GM21360 (cell line): ENCODE data around the gene GNAT1.
"Not testable (repeated sequence)": the region's sequence is repeated elsewhere in the genome, so short reads cannot be mapped to it uniquely, and the experiment has no call there.

Experiments
- ATAC-seq: cut with Tn5 transposase; IDR thresholded peaks from one replicate; pipeline ENCODE4 v1.9.1; 2021; ENCODE audit warnings: mild to moderate bottlenecking, moderate library complexity; ENCODE audit not compliant: unreplicated experiment

GNAT1 gene

DNA sequence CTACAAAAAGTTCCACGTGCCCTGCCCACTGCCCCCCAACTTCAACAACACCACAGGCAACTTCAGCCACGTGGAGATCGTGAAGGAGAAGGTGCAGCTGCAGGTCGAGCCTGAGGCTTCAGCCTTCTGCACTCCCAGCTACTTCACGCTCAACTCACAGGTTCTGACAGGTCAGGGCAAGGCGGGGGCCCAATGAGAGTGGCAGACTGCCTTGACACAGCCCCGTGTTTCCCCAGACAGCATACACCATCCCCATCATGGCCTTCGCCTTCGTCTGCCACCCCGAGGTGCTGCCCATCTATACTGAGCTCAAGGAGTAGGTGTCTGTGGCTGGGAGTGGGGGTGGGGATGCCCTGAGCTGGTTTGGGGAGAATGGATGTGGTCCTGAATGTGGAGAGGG is 26.3 kb downstream of the GNAT1 start:
- ATAC-seq = no peak

DNA sequence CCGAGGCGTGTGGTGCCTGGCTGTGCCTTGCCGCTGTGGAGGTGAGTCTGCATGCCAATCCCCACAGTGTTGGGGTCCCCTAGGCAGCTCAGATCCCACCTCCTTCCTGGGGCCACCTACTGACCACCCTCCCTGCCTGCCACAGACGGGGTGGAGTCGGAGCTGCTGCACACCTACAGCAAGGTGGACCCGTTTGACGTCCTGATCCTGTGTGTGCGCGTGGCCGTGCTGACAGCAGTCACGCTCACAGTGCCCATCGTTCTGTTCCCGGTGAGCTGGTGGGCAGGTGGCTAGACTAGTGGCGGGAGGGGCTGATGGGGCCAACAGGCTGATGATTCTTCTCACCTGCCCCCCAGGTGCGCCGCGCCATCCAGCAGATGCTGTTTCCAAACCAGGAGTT is 27.0 kb downstream of the GNAT1 start:
- ATAC-seq = no peak

DNA sequence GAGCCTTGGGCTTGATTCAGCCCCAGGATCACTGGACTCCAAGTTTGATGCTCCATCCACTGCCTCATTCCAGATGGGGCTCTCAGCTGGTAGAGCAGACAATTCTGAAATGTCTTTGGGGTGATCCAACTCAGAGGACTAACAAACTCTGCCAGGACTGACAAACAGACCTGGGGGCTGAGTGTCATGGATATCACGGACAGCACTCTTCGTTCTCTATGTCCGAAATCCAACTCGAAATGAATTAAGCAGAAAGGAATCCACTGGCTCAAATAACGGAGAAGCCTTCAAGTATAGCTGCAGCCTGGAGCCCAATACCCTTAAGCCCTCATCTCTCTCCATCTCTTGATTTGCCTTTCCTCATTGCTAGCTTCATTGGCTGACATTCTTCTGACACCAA is 27.9 kb downstream of the GNAT1 start:
- ATAC-seq = no peak

DNA sequence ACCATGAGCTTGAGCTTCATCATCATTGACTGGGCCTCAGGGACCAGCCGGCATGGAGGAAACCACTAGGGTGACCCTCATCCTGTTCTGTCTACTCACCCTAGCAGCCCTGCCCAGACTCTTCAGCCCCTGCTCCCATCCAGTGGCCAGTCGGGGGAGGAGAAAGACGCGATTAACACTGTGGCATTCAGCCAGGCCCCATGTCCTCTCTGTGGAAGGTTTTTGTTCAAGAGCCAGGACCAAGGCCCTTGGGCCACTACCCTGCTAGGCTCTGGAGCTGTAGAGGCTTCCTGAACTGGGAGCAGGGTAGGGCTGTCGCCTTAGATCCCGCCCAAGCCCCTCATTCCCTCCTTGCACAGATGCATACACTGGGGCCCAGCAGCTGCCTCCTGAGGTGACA is 28.7 kb downstream of the GNAT1 start:
- ATAC-seq = no peak

DNA sequence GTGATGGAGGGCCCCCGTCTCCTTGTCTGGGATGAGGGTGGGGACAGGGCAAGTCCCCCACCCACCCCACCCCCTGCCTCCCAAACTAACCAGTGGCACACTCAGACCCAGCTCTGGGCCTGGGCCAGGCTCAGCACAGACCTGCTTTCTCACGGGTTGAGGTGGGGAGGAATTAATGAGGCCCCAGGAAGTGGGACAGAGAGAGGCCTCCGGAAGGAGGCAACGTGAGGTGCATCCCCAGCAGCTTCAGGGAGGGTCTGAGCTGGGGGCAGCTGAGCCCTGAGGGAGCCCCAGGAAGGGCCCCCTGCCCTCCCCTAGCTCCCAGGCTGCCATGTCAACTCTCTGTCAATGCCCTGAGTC is 29.6 kb downstream of the GNAT1 start:
- ATAC-seq = no peak

DNA sequence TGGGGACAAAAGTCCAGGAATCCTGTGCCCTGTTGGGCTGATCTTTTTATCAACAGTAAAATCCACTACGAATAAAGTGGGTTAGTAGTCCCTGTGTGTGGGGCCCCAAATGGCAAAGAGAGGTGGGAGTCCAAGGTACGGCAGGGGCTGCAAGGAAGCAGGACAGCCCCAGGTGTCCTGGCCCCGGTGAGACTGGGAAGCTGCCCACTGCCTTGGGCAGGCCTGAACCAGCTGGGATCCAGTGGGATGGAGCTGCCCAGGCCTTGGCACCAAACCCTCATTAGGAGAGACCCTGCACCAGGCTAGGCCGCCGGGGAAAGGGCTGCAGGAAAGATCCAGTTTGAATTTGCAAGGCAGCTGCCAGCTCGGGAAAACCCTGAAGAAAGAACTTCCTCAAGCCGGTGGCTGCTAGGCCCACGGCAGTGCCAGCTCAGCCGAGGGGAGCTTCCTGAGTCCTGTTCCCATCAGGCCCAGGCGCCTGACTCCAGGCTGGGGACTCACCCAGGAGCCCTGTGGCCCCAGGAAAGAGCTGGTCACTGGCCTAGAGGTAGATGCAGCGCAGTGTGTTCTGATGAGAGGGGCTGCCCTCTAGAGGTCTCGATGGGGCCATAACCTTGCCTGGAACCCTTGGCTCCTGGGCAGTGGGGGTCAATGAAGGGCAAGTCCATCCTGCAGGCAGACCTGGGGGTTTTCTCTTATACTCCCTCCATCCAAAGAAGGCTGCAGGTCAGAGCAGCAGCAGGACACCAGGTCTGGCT is 30.2 kb downstream of the GNAT1 start:
- ATAC-seq = no peak

DNA sequence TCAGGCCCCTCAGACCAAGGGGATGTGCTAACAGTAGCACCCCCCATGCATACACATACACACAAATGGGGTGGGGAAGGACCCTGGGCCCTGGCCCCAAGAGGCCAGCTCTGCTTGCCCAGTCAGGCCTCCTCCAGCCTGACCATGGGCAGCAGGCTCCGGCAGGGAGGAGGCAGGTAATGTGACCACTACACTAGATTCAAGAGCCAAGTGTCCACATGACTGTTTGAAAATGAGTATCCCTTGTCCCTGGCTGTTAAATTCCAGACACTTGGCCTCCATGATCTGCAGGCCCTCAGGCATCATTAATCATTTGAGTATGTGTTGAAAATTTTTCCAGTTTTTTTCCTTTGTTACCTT is 30.7 kb downstream of the GNAT1 start:
- ATAC-seq = no peak

DNA sequence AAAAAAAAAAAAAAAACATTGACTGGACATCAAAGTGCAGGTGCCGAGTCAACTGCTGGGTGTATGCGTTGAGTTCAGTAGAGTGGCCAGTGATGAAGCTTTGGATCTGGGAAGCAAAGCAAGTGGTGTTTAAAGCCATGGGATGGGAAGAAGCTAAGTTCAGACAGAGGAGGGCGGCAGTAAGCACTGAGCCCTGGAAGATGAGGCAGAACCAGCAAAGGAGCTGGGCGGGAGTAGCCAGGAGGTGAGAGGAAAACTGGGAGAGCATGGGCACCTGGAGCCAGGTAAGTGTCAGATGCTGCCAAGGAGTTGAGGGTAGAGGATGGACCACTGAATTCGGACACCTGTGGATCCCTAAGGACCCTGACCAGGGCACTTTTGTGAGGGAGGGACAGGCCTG is 33.2 kb downstream of the GNAT1 start:
- no peak for ATAC-seq

DNA sequence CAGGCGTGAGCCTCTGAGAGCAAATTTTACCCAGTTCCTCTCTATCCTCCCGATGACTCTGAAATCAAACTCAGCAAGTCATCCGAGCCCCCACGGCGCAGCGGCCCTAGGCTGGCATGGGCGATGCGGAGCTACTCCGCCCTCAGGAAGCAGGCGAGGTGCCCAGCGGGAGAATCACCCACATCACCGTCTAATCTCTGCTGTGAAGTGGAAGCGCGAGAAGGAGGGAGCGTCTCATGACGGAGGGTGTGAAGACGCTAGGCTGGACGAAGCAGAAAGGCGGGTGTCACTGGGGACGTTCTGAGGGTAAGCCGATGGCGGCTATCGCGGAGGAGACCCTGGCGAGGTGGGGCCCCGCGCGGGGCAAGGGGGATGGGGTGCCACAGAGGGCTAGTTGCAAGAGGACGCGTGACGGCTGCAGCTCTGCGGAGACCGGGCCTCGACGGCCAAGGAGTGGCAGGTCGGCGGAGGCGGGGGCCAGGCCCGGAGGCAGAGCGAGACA is 35.5 kb downstream of the GNAT1 start:
- ATAC-seq = no peak

DNA sequence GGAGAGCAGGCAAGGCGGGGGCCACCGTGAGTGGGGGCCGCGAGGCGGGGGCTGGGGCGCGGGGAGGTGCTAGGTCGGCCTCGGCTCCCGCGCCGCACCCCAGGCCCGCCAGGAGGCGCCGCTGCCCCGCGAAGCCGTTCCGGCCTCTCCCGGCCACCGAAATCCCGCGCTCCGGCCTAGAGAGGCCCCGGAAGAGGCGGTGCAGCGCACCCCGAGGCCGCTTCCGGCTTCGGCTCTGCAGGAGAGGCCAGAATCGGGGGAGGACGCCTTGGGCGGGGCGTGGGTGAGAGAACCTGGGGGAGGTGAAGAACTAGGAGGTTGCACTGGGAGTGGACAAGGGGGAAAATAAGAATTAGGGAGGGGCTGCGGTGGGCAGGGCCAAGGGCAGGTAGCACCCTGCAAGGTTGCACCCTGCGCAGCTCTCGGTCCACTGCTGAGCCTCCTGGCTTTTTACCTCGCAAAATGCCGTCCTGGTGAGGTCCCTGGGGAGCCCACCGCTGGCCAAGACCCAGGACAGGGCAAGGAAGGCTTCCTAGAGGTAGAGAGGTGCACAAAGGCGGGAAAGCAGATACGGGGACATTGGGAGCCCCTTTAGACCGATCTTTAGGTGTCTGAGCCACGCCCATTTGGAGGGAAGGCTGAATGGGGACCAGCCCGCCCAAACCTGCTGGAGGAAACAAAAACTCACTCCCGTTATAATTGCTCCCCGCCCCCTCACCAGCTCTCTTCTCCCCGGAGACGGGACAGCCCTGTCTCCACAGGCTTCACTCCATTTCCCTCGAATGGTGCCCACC is 36.2 kb downstream of the GNAT1 start:
- peak; percentile 88 for ATAC-seq

DNA sequence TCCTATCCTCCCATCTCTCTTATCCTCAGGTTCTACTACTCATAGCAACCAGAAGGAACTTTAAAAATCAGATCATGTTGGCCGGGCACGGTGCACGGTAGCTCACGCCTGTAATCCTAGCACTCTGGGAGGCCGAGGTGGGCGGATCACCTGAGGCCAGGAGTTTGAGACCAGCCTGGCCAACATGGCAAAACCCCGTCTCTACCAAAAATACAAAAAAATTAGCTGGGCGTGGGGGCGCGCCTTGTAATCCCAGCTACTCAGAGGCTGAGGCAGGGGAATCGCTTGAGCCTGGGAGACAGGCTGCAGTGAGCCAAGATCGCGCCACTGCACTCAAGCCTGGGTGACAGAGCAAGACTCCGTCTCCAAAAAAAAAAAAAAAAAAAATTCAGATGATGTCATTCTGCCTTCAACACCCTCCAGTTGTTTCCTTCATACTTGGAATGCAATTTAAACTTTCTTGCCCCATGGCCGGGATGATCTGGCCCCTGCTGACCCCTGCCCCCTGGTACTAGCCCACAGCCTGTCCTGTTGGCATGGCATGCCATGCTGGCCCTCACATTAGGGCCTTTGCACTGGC is 36.9 kb downstream of the GNAT1 start:
- not testable (repeated sequence) for ATAC-seq

DNA sequence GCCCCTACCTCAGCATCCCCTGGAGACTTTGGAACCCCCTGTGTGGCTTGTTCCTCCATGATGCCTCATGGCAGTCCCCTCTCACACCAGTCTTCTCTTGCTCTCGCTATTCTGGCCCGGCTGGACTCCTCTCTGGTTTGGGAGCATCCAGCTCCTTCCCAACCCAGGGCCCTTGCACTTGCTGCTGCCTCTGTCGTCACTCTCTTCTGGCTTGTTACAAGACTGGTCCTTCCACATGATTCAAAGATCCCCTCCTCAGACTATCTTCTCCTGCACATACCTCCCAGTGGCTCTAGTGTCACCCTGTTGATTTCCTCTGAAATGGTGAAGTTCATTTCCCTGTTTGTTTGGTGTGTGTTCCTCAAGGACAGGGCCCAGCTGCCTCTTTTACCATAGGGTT is 38.1 kb downstream of the GNAT1 start:
- no peak for ATAC-seq

DNA sequence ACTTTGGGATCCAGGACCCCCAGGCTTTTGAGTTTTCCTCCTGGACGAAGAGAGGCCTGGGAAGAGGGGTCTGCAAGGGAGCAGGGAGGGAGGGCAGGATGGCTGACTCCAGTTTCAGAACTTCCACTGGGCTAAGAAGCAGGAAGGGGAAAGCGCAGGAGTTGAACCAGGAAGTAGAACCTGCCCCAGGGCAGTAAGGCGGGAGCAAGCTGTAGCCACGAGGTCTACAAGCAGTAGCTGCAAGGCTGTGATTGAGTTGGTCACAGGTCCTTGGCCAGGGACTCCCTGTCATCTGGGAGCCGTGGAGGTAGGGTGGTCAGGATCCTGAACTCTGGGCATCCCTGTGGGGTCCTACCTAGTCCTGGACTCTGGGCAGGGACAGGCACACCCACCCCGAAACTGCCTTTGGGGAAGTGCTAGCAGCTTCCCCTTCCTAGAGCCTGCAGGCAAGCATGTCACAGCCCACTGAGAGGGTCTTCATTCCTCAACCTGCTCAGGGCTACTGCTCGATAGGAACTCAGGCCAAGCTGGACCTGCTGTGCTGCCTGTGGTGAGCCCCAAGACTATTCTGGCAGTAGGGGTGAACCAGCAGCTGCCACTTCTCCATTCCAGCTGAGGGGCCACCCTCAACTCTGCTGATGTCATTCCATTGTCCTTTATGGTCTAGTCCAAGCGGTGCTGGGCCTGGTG is 38.8 kb downstream of the GNAT1 start:
- ATAC-seq = no peak

DNA sequence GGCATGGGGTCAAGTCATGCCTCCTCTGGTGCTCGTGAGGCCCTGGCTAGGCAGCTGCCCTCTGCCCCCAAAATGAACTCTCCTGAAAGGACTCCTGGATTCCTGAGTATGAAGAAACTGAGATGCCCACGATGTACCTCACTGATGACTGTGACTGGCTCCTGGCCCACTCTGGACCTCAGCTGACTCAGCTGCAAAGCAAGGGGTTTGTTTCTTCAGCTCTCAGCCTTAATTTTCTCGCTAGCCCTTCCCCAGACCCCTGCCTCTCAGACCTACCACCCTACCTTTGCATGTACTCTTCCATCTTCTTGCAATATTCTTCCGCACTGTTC is 39.4 kb downstream of the GNAT1 start:
- ATAC-seq = no peak

DNA sequence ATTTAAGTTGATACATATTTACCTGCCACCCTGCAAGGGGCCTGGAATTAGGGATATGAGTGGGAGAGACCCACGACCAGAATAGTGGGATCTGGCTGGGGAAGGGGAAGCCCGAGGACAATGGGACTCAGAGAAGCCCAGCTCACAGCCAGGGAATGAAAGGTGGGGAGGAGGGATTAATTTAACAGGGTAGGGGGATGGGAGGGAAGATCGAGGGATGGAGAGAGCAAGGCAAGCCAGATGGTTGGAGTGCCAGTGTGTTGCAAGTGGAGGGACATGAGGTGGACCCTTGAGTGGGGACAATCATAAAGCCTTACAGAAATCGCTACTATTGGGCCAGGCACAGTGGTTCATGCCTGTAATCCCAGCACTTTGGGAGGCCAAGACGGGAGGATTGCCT is 40.2 kb downstream of the GNAT1 start:
- ATAC-seq = no peak

DNA sequence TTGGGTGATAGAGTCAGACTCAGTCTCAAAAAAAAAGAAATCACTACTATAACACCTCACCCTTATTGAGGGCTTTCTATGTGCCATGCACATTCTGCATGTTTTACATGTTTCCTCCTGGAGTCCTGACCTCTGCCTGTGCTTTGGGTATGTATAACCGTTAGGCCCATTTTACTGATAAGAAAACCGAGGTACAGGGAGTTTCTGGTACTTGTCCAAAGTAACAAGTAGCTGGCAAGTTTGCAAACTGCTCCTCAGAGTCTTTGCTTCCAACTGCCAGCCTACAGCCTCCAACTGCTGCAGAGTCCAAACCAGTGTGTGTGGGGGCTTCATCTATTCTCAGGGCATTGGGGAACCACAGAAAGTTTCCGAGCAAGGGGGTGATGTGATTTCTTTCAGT is 40.9 kb downstream of the GNAT1 start:
- no peak for ATAC-seq

DNA sequence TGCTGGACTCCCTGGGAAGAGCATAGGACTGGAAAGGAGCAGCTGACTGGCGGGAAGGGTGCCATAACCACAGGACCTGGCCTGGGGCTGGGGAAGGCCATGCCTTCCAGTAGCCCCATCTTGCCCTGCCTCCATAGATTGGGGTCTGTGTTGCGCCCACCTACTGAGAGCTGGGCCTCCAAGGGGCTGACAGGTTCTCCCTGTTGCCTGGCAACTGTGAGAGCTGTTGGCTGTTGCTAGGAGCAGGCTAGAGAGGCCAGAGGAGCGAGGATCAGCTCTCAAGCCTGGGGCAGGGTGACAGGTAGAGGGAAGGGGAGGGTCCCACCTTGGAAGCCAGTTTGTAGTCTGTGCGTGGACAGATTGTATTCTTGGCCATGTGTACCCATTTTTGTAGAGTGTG is 41.8 kb downstream of the GNAT1 start:
- no peak for ATAC-seq

DNA sequence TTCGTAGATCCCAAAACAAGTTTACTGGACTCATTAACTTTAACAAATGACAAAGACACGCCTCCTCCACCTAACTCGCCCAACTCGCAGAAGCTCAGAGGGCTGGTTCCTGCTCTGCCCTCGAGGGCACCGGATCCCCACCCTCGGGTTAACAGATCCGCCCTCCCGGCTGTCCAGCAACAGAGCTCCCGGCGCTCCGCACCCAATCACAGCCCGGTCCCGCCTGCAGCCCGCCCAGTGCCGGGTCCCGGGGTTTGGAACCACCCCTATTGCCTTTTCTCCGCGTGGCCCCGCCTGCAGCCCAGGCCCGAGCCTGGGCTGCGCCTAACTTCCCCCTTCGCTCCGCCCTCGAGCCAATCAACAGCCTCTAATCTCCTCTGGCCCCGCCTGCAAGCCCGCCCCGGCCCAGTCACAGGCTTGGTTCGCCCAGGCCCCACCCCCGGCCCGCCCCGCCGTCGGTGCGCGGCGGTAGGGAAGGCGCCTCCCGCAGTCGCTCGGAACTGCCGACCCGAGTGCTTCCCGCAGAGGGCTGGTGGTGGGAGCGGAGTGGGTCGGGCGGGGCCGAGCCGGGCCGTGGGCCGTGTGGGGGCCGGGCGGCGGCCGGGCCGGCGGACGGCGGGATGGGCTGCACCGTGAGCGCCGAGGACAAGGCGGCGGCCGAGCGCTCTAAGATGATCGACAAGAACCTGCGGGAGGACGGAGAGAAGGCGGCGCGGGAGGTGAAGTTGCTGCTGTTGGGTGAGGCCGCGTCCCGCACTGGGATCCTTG is 44.5 kb downstream of the GNAT1 start, which contains the start of gene GNAI2:
TSS of gene GNAI2 (plus strand) at position 489 of the 768 bp plus-strand sequence. CDS start at position 621, 132 bp downstream.
- ATAC-seq = peak; percentile 87

DNA sequence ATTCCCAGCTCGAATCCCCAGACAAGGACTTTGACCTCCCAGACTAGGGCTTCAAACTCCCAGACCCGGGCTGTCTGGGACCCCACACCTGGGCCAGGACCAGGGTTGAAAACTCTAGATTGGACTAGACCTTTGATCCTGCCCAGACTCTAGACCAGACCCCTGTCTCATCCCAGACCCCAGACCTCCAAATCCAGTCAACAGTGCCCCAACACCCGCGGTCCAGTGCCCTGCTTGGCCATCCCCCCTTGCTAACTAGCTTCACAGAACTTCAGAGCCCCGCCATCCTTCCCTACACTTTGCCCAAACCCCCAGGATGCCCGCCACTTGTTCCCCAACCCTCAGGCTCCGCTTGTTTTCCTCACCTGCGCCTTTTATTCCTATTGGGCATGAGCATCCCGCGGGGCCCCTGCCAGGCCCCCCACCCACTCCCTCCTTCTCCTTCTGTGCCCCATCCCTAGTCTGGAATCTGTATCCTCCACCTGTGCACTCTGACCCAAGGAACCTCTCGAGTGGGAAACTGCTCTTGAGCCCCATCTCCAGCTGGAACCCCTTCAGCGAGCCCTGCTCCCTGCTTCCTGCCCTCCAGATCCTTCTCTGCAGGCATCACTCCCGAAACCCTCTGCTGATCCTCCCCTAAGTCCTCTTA is 45.2 kb downstream of the GNAT1 start:
- no peak for ATAC-seq

DNA sequence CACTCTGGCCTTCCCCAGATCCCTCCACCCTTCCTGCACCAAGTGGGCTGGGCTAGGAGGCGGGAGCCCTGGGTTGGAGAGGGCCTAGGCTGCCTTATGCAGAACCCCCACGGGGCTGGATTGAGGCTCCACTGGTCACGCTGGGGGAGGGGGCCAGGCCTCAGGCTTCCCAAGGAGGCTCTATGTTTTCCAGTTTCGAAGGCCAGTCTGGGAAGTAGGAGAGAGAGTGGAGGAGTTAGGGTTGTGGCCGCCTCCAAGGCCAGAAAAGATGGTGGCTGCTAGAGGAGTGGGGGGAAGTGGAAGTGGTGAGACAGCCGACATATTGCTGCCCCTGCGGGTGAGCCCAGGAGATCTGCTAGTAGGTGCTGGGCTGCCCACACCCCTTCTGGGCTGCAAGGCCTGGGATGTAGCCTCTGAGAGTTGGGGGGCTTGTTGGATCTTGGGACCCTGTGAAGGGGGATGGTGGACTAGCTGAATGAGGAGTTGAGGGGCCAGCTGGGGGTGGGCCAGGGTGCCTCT is 45.8 kb downstream of the GNAT1 start:
- ATAC-seq = no peak
